Vagina (tissue), 2 donors: ENCODE results near the gene DNAJC13.
"Not testable (repeated sequence)": the region's sequence is repeated elsewhere in the genome, so short reads cannot be mapped to it uniquely, and the experiment has no call there.

Source experiments
- POLR2AphosphoS5 ChIP-seq, 2 donors: sonication (generic); formaldehyde crosslinking; IDR thresholded peaks; one replicate each; pipeline ENCODE4 v1.9.0; 2017; ENCODE audit warnings: antibody characterized with exemption in 2 of 2, mild to moderate bottlenecking in 2 of 2, low read depth in 1 of 2; ENCODE audit not compliant: insufficient read depth in 1 of 2
- TF ChIP-seq, protein P1 (sequence below), 3 experiments: fragments of 450-650 bp in 2 of 3; fragments of 200-600 bp in 1 of 3; sonication (generic) in 1 of 3; IDR thresholded peaks; one replicate each; pipeline ENCODE4 v1.5.1; 2017 to 2019; ENCODE audit warnings: antibody characterized with exemption in 3 of 3, mild to moderate bottlenecking in 2 of 3, moderate library complexity in 2 of 3

DNA sequence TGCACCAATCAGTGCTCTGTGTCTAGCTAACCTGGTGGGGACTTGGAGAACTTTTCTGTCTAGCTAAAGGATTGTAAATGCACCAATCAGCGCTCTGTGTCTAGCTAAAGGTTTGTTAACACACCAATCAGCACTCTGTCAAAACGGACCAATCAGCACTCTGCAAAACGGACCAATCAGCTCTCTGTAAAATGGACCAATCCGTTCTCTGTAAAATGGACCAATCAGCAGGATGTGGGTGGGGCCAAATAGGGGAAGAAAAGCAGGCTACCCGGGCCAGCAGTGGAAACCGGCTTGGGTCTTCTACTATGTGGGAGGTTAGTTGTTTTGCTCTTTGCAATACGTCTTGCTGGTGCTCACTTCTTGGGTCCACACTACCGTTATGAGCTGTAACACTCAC, 20.5 kb upstream of the DNAJC13 start:
- not testable (repeated sequence) for TF ChIP-seq POLR2AphosphoS5 (IDR thresholded peaks at IDR 0.05; ENCODE audit: insufficient read depth in 1 of 2, low read depth in 1 of 2)
- TF ChIP-seq, protein P1, sequence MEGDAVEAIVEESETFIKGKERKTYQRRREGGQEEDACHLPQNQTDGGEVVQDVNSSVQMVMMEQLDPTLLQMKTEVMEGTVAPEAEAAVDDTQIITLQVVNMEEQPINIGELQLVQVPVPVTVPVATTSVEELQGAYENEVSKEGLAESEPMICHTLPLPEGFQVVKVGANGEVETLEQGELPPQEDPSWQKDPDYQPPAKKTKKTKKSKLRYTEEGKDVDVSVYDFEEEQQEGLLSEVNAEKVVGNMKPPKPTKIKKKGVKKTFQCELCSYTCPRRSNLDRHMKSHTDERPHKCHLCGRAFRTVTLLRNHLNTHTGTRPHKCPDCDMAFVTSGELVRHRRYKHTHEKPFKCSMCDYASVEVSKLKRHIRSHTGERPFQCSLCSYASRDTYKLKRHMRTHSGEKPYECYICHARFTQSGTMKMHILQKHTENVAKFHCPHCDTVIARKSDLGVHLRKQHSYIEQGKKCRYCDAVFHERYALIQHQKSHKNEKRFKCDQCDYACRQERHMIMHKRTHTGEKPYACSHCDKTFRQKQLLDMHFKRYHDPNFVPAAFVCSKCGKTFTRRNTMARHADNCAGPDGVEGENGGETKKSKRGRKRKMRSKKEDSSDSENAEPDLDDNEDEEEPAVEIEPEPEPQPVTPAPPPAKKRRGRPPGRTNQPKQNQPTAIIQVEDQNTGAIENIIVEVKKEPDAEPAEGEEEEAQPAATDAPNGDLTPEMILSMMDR (IDR thresholded peaks at IDR 0.05), result not testable (repeated sequence)
